ENCODE measurements around the gene CCDC177.

GRCh38 chr14:69551511-69551910, 23.2 kb downstream of the CCDC177 start:
- TF ChIP-seq, protein P1, sequence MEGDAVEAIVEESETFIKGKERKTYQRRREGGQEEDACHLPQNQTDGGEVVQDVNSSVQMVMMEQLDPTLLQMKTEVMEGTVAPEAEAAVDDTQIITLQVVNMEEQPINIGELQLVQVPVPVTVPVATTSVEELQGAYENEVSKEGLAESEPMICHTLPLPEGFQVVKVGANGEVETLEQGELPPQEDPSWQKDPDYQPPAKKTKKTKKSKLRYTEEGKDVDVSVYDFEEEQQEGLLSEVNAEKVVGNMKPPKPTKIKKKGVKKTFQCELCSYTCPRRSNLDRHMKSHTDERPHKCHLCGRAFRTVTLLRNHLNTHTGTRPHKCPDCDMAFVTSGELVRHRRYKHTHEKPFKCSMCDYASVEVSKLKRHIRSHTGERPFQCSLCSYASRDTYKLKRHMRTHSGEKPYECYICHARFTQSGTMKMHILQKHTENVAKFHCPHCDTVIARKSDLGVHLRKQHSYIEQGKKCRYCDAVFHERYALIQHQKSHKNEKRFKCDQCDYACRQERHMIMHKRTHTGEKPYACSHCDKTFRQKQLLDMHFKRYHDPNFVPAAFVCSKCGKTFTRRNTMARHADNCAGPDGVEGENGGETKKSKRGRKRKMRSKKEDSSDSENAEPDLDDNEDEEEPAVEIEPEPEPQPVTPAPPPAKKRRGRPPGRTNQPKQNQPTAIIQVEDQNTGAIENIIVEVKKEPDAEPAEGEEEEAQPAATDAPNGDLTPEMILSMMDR (IDR thresholded peaks at IDR 0.05; ENCODE audit: poor library complexity, severe bottlenecking), result no peak
- TF ChIP-seq TAF1 (IDR thresholded peaks at IDR 0.05; ENCODE audit: low read depth) (no peak), EZH2 (IDR thresholded peaks at IDR 0.05; ENCODE audit: borderline replicate concordance, insufficient read depth, low read length, poor library complexity, severe bottlenecking) (no peak)
